NCI-H187 (cell line): ENCODE measurements around the gene MLXIPL.
"Not testable (repeated sequence)": the region's sequence is repeated elsewhere in the genome, so short reads cannot be mapped to it uniquely, and the experiment has no call there.

Experiments used
- DNase-seq, 2 experiments: peaks; one replicate each; lab custom pipeline; 2025; lab: John Stamatoyannopoulos, UW

Gene MLXIPL

DNA sequence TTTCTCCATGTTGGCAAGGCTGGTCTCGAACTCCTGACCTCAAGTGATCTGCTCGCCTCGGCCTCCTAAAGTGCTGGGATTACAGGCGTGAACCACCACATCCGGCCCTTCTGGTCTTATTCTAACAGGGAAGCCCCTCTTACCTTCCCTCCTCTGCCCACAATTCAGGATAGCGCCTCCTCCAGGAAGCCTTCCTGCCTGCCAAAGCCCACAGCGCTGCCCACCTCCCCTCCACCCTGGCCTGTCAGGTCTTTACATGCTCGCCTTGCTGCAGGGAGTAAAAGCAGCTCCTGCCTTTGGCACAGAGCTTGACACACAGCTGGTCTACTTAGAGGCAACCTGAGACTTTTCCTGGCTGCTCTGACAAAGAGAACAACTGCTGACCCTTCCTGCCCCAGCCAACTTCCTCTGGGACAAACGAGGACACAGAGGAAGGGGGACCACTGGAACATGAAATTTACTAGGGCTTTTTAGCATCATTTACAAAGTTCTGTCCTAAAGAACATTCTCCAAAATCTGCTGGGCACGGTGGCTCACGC is 13.2 kb downstream of the MLXIPL start:
- DNase-seq = no peak

DNA sequence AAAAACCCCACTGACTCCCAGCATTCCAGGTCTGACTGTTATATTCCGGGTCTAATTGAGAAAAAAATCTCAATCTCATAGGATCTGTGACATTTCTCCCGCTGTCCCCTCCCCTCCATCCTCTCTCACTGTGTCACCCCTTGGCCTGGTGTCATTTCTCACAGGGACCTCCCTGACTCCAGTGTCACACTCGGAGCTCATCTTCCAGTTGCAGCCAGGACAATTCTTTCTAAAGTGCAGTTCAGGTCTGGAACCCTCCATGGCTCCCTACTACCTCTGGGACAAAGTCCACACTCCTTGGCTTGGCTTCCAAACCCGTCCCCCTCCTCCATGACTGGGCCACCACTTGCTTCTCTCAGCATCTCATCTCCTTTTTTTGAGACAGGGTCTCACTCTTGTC is 14.2 kb downstream of the MLXIPL start:
- no peak for DNase-seq

DNA sequence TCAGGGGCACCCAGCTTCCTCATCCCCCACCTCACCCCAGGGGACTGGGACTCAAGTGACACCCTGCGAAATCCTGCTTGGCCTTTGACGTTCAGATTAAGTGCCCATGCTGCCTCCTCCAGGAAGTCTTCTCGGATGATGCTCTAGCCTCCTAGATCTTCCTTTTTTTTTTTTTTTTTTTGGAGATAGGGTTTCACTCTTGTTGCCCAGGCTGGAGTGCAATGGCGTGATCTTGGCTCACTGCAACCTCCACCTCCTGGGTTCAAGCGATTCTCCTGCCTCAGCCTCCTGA is 16.7 kb downstream of the MLXIPL start:
- not testable (repeated sequence) for DNase-seq

DNA sequence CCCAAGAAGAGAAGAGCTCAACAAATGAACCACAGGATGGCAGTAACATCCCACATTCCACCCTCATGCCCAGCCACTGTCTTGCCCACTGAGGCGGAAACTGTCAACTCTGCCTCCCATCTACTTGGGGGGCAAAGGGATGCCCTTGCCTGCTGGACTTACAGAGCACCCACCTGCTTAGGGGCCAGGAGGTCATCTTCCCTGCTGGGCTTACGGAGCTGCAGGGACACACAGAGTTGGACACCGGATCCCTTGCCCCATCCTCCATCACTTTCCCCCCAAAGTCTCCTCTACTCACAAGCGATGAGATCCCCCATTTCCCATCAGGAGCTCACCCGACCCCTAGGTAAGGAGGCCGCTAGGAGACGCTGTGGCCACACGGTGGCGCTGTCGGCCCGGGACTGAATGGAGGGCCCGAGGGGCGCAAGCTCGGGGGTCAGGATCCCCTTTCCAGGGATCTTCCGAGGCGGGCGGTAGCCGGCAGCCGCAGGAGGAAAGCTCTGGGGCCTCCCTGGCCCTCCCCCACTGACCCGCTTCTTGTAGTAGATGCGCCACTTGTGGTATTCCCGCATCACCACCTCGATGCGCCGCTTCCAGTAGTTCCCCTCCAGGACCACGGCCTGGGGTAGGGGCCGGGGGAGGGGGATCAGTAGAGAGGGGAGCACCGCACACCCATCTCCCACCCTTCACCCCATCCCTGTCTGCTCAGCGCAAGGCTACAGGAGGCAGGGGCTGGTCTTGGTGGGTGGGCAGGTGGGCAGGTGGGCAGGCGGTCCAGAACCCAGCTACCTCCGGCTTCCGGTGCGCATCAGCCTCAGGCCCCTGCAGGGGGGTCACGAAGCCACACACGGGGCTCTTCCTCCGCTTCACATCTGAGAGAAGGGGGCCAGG is 17.3 kb downstream of the MLXIPL start:
- DNase-seq = peak in 1 of 2 experiments; percentile 36

DNA sequence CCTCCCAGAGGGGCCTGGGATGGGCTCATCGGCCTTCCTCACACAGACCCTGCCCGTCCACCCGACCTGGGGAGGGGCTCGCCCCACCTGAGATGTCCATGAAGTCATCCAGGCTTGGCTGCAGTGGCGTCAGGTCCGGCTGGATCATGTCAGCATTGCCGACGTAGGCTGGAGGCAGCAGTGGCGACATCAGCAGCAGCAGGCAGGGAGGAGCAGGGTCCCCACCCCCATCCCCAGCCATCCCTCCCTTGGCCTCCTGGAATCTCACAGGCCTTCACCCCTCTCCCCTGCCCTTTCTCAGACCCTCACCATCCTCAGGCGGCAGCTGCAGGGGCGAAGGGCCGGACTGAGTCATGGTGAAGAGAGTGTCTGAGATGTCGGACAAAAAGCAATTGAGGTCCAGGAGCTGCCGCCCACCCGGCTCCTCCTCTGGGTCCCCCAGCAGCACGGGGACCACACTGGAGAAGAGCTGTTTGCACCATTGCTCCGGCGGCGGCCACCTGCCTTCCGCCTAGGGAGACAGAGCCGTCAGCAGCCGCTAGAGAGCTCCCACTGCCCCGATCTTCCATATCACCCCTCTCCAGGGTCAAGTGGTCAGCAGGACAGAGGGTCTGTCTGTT is 18.6 kb downstream of the MLXIPL start:
- DNase-seq = no peak

DNA sequence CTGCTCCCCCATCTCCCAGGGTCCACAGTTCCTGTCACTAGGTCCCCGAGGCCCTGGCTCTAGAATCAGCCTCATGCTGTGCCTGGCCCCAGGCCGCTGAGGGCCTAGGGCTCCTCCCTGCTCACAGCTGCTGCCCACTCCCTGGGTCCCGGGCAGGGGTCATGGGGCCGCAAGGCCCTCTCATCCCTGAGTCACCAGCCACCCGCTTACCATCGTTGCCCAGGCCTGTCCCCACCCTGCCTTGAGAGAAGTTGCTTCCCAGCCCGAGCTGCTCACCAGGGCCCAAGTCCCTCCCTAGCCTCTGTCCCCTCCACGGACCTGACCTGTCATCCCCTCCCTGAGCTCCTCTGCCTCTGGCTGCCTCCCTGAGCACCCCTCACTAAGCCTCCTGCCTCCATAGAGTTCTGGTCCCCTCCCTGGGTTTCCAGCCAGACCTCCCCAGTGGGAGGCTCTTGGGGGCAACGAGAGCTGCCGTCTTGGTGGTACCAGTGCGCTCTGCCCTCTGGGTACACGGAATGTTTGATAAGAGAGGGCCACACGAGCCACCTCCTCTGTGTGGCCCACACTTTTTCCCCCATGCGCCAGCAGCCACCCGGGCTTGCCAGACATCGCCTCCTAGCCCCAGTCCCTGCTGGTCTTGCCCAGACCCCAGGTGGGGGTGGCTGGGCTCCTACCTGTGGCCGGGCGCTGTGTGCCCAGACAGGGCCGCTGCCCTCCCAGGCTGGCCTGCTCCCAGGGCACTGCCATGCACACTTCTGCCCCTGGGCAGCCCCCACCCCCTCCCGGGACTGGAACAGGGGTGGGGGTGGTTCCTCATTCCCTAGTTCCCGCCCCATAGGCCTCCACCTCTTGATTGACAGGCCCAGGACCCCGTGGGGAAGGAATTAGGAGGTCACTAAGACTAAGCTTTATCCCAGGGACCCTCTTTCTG is 21.3 kb downstream of the MLXIPL start:
- no peak for DNase-seq

DNA sequence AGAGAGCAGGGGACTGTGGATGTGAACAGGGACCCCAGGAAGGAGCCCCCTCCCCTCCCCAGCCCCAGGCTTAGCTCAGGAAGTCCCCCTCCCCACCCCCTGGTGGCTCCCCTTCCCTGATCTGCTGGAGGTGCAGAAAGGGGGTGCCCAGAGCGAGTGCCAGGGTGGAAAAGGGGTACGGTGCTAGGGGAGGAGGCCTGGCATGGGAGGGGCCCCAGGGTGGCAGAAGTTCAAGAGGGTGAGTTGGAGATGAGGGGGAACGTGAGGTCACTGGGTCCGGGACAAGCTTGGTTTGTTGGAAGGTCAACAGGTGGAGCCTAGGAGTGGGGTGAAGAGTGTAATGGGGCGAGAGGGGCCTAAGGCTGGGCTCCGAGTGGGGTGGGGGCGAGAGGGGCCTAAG is 24.4 kb downstream of the MLXIPL start:
- no peak for DNase-seq

DNA sequence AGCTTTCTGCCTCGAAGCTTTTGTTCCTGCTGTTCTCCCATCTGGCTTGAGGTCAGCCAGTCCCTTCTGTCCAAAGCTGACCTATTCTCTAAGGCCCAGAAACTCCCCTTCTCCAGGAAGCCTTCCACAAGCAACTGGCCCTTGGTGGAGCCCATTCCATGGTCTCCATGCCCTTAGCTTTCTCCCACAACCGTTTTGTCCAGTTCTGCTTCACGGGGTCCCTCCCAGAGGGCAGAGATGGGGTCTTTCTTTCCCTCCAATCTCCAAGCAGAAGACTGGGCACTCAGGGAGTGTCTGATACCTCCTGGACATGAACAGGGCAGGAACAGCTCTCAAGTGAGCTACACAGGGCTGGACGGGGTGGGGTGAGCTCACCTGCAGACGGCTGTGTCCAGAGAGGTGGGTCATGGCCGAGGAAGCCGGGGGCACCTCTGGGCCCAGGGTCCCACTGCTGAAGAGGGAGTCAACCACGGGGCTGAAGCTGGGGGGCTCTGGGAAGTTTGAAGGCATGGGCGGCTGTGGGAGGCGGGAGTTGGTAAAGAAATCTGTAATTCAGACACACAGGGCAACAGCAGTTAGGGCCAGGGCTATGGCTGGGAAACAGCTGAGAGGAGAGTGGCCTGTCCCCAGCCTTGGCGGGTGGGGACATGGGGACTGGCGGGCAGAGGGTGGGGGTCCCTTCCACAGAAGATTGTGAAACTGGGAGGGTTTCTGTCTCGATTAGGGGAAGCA is 25.0 kb downstream of the MLXIPL start:
- DNase-seq = no peak

DNA sequence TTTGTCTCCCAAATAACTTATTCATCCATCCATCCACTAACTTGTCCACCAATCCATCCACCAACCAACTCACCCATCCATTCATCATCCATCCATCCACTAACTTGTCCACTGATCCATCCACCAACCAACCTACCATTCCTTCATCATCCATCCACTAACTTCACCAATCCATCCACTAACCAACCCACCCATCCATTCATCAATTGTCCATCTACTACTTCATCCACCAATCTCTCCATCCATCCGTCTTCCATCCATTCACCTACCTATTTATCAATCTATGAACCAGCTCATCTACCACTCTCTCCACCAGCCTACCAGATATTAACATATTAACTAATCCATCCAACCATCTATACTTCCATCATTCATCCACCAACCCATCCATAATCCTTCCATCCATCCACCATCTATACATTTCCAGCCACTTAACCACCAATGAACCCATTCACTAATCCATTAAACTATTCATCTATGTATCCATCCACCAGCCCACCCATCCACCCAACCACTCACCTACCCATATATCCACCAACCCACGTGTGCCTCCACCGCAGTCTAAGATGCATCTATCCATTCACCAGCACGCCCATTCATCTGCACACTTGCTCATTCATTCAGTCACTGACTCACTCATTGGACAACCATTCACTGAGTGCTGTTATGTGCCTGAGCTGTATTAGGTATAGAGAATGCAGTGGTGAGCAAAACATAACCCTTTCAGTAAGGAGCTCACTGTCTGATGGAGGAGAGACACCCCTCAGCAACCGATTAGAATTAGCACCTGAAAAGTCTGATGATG is 26.1 kb downstream of the MLXIPL start:
- DNase-seq = no peak

DNA sequence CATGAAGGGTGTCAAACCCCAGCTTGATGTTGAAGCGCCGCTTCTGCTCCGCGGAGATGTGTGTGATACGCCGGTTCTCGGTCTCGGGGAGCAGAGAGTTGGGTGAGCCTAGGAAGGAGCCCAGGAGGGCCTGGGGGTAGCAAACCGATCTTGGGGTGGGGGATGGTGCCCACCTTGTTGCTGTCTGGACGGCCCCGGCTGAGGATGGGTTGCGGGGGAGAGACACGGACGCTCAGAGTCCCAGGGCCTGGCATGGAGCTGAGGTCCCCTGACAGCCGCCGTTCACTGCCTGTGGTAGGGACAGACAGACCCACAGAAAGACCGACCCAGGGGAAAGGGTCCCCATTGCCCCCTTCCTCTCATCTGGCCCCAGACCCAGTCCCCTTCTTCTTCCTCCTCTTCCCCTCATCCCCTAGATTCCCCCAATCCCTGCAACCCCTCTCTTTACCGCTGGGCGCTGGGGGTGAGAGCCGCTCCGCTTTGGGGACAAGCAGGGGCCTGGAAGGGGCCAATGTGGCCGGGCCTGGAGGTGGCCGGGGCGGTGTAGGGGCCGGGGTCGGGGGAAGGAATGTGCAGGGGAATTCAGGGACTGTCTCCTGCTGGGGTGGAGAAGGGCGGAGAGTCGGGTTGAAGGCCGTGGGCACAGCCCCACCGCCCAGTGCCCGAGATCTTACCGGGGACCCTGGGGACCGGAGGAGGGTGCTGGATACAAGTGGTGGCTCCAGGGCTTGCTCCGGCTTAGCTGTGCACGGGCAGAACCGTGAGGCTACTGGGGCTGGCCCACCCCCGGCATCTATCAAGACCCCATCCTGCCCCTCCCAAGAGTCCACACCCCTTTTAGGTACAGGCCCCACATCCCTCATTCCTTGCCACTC is 27.9 kb downstream of the MLXIPL start:
- no peak for DNase-seq

DNA sequence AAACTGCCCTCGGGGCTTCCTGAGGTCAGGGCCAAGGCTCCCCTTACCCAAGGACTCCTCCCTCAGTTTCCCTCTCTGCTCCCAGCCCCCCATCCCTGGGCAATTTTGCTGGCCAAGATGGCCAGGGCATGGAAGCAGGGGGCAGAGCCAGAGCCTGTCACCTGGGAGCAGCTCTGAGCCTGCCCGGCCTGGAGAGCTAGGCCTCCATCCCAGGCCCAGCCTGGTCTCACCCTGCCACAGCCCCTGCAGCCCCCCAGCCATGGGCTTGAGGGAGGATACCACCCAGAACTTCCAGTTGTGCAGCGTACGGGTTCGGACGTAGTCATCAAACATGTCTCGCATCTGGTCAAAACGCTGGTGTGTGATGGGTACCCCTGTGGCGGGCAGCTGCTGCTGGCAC is 29.0 kb downstream of the MLXIPL start:
- no peak for DNase-seq

DNA sequence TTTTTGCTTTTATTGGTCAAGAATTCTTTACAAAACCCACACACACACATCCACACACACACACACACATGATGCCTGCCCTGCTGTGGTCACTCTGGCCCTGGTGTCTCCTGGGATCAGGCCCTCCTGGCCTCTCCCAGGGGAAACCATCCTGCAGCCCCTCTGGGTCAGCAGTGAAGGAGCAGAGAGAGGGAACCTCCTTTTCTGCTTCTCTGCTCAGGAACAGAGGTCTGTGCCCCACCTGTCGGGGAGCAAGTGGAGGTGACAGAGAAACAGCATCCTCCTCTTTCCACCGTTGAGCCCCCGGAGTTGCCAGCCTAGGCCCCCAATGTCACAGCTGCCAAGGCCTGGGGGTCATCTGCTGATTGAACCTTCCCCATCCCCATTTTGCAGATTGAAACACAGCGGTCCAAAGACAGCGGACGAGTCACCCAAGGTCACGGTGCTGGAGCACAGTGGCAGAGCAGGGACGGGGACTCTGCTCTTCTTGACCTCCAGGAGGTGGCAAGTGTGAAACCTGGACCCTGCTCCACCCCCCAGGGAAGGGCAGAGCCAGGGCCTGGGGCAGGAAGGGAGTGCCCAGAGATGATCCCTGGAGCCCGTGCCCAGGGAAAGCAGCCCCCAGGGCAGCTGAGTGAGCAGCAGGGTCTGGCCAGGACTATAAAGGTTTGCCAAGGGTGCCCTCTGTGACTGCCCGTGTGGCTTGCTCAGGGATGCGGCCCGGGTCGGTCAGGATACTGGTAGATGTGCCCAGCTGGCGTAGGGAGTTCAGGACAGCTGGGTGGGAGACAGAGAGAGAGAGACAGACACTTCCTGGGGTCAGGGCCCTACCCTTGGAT is 30.9 kb downstream of the MLXIPL start:
- no peak for DNase-seq

DNA sequence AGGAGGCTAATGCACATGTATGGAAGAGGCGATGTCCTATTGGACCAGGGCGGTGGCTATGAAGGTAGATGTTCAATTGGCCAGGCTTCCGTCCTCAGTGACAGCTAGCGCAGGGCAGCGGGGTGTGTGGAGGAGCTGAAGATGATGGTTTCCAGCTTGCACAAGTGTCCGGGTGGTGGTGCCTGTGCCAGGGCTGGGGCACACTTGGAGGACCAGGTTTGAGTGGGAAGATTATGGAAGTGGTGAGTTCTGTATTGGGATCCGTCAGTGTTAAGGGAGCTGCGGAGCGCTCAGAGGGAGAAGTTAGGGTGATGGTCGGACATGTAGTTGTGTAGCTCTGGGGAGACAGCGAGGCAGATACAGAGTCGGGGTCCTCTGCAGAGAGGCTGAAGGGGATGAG is 37.4 kb downstream of the MLXIPL start:
- DNase-seq = no peak

DNA sequence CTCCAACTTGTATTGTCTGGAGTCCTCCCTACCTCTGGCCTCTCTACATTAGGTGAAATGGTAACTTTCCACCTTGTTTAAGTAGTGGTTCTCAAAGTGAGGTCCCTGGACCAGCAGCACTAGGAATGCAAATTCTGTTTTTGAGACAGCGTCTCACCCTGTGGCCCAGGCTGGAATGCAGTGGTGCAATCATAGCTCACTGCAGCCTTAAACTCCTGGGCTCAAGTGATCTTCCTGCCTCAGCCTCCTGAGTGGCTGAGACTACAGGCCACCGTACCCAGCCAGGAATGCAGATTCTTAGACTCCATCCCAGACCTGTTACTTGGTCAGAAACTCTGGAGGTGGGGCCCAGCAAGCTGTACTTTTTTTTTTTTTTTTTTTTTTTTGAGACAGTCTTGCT is 39.1 kb downstream of the MLXIPL start:
- DNase-seq = no peak

DNA sequence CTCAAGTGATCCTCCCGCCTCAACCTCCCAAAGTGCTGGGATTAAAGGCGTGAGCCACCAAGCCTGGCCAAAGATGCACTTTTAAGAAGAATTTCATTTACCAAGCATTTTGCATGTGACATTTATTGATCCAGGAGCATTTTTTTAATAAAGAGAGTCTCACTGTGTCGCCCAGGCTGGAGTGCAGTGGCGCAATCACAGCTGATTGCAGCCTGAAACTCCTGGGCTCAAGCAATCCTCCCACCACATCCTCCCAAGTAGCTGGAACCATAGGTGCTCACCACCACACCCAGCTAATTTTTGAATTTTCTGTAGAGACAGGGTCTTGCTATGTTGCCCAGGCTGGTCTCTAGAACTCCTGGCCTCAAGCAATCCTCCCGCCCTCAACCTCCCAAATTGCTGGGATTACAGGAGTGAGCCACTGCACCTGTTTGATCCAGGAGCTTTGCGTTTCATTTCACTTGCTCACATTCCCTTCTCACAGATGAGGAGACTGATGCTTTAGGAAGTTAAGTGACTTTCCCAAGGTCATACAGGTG is 41.6 kb downstream of the MLXIPL start:
- DNase-seq = no peak

DNA sequence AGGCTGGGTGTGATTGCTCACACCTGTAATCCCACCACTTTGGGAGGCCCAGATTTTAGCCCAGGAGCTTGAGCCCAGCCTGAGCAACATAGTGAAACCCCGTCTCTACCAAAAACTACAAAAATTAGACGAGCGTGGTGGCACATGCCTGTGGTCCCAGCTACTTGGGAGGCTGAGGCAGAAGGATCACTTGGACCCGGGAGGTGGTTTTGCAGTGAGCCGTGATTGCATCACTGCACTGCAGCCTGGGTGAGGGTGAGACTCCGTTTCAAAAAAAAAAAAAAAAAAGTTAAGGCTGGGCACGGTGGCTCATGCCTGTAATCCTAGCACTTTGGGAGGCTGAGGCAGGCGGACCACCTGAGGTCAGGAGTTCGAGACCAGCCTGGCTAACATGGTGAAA is 43.3 kb downstream of the MLXIPL start:
- not testable (repeated sequence) for DNase-seq

DNA sequence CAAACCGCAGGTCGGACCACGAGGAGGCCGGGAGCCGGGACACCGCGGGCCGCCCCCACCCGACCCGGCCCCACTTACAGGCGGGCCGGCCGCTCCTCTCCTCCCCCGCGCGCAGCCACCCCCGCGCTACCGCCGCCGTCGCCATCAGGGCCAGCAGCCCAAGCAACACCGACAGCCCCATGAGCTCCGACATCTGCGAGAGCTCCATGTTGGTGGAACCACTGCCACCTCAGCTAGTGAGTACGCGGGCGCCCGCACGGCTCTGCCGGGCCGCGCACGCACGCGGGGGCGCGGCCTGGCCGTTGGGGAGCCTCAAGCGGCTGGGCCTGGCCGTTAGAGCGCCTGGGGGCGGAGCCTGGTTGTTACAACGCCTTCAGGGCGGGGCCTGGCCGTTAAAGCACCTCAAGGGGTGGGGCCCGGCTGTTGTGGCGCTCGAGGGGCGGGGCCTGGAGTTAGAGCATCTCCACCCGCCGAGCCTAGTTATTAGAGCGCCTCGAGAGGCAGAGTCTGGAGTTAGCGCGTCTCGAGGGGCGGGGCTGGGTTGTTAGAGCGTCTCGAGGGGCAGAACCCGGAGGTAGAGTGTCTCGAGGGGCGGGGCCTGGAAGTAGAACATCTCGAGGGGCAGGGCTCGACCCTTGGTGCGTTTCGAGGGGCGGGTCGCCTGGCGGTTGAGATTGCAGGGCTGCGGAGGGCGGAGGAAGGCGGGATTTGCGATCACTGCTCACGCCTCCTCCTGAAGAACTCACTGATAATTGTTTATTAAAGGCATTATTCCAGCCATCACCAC is 45.8 kb downstream of the MLXIPL start, which contains the start of gene TBL2:
Gene TBL2, minus strand, starts transcription at position 238 of the 787 bp plus-strand sequence. Its CDS starts 30 bp downstream, at position 208.
- DNase-seq = peak; percentile 98 to 100
